GM19193 (cell line): ENCODE results near the gene PTP4A2.

ENCODE experiments used
- POLR2A ChIP-seq: IDR thresholded peaks from 4 replicates; pipeline ENCODE4 v1.6.1; 2011; ENCODE audit not compliant: insufficient read depth, insufficient read length; ENCODE audit errors: extremely low read depth

Gene PTP4A2

GRCh38 chr1:31938184-31938975 is at the start of gene PTP4A2:
Gene PTP4A2, minus strand, starts transcription at chr1:31938368. Its CDS starts 19,303 bp downstream, at chr1:31919065.
- TF ChIP-seq POLR2A, result peak; percentile 83

- no peak for TF ChIP-seq POLR2A
Observed at GRCh38 chr1:31987135-31987619, 49.0 kb upstream of the PTP4A2 start.

- no peak for TF ChIP-seq POLR2A
Observed at GRCh38 chr1:31985430-31985829, 47.3 kb upstream of the PTP4A2 start.

GRCh38 chr1:31984419-31985347 is 46.5 kb upstream of the PTP4A2 start:
- TF ChIP-seq POLR2A, result no peak

GRCh38 chr1:31981972-31982371 is 43.8 kb upstream of the PTP4A2 start:
- TF ChIP-seq POLR2A, result no peak

- no peak for TF ChIP-seq POLR2A
Observed at GRCh38 chr1:31981456-31981839, 43.3 kb upstream of the PTP4A2 start.

- TF ChIP-seq POLR2A, result no peak
Observed at GRCh38 chr1:31980835-31981455, 42.8 kb upstream of the PTP4A2 start.

GRCh38 chr1:31978843-31979400 is 40.8 kb upstream of the PTP4A2 start:
- no peak for TF ChIP-seq POLR2A

GRCh38 chr1:31977385-31978131 is 39.4 kb upstream of the PTP4A2 start:
- no peak for TF ChIP-seq POLR2A

- TF ChIP-seq POLR2A, result no peak
Observed at GRCh38 chr1:31976401-31976800, 38.2 kb upstream of the PTP4A2 start.

- no peak for TF ChIP-seq POLR2A
Observed at GRCh38 chr1:31970873-31971272, 32.7 kb upstream of the PTP4A2 start.

- no peak for TF ChIP-seq POLR2A
Observed at GRCh38 chr1:31961536-31961935, 23.4 kb upstream of the PTP4A2 start.

- no peak for TF ChIP-seq POLR2A
Observed at GRCh38 chr1:31959521-31960340, 21.6 kb upstream of the PTP4A2 start.
